Activated CD4-positive, alpha-beta T cell treated with anti-CD3 and anti-CD28 coated beads for 48 hours (primary cell): ENCODE results near the gene GABRR1.
"Not testable (repeated sequence)": the region's sequence is repeated elsewhere in the genome, so short reads cannot be mapped to it uniquely, and the experiment has no call there.

Source experiments
- DNase-seq: peaks from one replicate; pipeline ENCODE4 v3.0.0-alpha.2; 2020

GABRR1 gene

DNA sequence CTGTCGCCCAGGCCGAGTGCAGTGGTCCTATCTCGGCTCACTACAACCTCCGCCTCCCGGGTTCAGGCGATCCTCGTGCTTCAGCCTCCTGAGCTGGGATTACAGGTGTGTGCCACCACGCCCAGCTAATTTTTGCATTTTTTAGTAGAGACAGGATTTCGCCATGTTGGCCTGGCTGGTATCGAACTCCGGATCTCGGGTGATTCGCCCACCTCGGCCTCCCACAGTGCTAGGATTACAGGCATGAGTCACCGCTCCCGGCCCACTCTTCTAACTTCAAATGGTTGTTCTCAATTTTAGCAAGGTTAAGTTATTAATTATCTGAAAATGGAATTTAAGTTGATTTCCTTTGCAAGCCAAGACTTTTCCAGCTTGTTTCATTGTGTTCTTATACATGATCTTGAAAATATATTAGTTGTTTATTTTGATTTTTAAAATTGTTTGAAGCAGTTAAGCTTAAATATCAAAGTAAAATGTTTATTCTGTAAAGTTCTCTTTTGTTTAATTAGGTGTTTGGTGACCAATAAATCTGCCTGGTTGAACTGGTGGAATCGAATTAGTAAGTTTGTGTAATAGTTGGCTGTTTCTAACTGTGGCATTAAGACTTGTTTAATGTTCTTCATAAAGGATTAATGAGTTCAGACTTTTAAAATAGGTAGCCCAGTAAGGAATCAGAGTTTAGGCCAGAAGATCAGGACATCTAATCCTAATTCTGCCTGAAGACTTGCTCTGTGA is 69.0 kb downstream of the GABRR1 start:
- DNase-seq, result peak; percentile 68

DNA sequence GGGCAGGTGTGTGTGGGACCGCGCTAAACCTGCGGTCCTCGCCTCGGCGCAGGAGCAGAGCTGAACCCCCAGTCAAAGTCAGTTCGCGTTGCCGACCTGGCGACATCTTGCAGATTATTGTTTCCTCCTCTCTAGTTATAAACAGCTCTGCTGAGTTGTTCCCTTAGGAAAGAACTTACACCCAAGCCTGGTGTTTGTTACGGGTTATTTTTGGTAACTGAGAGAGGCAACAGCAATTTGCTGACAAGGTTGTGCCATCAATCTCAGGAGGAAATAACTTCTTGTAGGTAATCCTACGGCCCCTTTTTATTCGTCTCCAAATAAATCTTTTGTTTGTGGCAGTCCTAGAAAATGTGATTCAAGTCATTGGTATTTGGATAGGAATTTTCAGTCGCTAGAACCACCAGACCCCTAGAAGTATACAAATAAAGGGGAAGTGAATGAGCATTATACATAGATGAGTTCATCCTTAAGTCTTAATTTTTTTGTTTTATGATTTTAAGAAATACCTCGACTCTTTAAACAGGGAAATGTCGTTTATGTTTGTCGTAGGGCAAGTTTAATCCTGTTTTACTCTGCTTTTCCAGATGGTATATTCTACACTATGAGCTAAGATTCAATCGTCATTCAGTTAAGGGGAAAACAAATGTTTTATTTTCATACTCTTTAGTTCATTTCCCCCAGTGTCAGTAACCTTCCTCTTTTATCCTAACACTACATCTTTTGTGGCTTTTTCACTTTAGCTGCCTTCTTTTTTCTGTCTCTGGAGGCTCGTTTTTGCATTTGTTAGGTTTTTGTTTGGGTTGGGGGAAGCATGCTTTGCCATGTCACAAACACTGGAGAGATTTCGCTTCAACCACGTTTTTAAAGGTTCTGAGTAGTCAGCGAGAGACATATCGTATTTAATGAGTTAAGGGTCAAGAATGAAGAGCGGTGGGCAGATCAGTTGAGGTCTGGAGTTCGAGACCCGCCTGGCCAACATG is 70.1 kb downstream of the GABRR1 start:
- DNase-seq, result peak; percentile 54

DNA sequence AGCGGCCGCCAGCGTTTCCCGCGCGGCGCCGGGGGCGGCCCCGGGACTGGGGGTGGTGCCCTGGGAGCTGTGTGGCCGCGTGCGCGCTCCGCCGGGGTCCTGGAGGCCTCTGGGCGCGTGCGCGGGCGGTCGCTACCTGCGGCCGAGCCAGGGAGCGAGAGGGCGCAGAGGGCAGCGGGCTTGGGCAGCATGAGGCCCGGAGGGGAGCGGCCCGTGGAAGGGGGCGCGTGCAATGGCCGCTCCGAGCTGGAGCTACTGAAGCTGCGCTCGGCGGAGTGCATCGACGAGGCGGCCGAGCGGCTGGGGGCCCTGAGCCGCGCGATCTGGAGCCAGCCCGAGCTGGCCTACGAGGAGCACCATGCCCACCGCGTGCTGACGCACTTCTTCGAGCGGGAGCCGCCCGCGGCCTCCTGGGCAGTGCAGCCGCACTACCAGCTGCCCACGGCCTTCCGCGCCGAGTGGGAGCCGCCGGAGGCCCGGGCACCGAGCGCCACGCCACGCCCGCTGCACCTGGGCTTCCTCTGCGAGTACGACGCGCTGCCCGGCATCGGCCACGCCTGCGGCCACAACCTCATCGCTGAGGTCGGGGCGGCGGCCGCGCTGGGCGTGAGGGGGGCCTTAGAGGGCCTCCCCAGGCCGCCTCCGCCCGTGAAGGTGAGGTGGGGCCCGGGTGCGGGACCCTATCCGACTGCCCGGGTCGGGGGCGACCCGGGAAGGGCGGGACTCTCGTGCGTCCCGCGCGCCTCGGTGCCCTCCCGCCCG is 71.0 kb downstream of the GABRR1 start, which contains the start of gene PM20D2:
TSS of gene PM20D2 (plus strand) at position 100 of the 762 bp plus-strand sequence. CDS start at position 190, 90 bp downstream.
- peak; percentile 76 for DNase-seq

GRCh38 chr6:89145091-89145955 is 71.8 kb downstream of the GABRR1 start:
- DNase-seq, result peak; percentile 43

DNA sequence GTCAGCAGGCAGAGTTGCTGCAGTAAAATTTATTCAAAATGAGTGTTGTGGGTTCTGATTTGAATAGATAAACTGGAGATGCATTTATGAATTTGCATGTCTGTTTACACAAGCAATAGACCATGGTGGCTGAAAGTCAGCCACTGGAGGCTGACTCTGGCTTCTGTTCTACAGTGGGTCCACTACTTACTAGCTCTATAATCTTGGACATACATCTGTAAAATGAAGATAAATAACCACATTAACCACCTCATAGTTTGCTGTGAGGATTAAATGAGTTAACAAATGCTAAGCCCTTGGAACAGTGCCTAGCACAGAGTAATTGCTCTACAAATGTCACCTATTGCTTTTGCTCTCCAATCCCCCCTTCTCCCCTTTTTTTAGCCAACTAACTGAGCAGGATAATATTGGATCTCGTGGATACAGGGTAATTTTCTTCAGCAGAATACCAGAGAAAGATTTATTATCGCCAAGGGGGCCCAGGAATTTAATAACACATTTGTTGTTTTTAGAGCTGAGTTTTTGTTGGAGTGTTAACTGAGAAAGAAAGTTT is 72.7 kb downstream of the GABRR1 start:
- no peak for DNase-seq

- no peak for DNase-seq
Observed at GRCh38 chr6:89140347-89141156, 76.6 kb downstream of the GABRR1 start.

DNA sequence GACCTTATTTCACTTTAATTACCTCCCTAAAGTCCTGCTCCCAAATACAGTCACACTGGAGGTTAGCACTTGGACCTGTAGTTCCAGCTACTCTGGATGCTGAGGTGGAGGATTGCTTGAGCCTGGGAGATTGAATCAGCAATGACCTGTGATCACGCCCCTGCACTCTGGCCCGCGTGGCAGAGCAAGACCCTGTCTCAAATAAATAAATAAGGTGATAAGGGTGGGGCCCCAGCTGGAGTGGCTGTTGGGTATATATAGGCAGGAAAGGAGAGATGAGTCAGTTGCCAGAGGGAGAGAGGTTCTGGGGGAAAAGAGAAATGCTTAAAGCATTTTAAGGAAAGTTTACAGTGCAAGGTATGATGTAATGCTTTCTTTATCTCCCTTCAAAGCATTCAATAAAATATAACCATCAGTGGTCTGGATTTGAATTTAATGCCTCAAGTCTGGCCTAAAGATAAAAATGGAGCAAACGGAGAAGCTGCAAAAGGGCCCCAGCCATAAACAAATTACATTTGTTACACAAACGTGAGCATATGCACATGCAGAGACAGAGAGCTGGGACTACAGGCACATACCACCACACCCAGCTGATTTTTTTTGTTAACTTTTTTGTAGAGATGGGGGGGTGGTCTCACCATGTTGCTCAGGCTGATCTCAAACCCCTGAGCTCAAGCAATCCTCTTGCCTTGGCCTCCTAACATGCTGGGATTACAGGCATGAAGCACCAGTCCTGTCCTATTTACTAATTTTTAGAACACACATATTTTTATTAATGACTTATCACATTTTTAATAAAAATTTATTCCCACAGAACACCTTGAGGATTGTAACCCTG is 77.4 kb downstream of the GABRR1 start:
- no peak for DNase-seq

DNA sequence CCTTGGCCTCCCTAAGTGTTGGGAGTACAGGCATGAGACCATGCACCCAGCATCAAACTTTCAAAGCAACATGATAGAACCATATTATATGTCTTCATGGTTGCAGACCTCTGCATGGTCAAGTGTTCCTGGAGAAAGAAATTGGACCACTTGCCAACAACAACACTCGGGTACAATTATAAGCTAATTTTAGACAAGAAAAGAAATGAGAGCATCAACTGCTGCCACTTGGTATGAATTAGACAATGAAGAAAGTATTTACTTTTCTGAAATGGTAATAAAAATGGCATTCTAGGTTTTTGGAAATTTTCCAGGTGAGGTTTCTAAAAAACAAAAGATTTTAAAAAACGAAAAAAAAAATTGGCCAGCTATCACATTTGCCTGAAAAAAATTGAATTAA is 79.0 kb downstream of the GABRR1 start:
- DNase-seq, result no peak

DNA sequence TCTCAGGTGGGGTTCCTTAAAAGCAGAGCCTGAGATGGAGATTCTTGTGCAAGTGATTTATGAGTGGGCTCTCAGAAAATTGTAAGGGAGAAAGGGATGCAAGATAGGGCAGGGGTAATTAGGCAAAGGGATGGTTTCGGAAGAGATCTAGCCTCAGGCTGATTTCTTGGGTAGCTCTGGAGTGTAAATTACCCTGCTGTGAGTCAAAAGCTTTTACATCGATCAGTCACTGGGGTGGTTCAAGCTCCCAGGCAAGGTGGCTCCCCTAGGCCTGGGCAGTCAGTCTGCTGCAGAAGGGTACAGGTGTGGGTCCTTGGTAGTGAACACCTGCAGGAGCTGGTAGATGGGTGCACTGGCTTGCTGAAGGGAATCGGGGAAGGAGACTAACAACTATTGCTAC is 82.4 kb downstream of the GABRR1 start:
- no peak for DNase-seq

DNA sequence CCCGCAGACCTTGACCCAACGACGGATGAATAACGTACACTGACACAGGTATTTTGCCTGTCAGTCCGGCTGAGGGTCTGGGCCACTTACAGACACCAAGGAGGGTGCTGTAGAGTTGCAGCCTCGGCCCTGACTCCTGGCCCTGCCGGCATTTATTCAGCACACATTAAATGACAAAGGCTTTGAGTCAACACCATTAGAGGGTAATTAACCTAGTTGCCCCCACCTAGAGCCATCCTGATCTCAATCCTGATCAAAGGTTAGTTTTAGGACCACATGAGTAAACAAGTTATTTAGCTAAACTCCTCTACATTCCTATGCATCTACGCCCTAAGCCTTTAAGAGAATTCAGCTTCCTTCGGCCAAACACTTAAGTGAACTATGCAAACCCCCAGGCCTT is 83.2 kb downstream of the GABRR1 start:
- DNase-seq, result no peak

DNA sequence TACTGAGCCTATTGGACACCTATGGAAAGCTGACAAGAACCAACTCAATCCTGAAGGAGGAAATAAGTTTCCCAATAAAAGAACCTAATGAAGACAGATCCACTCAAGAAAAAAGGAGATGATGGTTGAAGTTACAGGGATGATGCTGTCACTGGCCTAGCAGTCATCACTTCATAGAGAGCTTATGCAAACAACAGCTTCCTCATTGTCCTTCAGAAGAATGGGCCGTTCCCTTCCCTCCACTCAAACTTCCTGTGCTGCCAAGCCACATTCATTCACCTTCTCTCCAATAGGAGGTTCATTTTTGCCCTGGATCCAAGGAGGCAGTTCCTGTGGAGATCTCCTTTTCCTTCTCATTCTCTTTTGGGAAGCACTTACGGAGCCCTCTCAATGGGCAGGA is 85.1 kb downstream of the GABRR1 start:
- no peak for DNase-seq

GRCh38 chr6:89131599-89131998 is 85.6 kb downstream of the GABRR1 start:
- DNase-seq, result no peak

- DNase-seq, result not testable (repeated sequence)
Observed at GRCh38 chr6:89128256-89128671, 88.9 kb downstream of the GABRR1 start.
